Cardiac fibroblast (primary cell): ENCODE measurements around the gene TCP11.

ENCODE experiments used
- DNase-seq, 2 donors: peaks; one replicate each; pipeline versions ENCODE4 v3.0.0 to v3.0.0-alpha.2; 2010; ENCODE audit warnings: low read depth in 2 of 2
- H3K4me3 ChIP-seq, 2 donors: replicated peaks in 1 of 2; 1 replicate in 1 of 2; 2 replicates in 1 of 2; pipeline ENCODE4 v1.5.1; 2011; ENCODE audit warnings: low read depth in 2 of 2, low read length in 2 of 2, mild to moderate bottlenecking in 2 of 2, moderate library complexity in 1 of 2
- CTCF ChIP-seq: IDR thresholded peaks from one replicate; pipeline ENCODE4 v1.5.1; 2011; ENCODE audit warnings: low read depth, mild to moderate bottlenecking, low read length, inconsistent platforms

TCP11 gene

GRCh38 chr6:35099116-35099515 is 42.0 kb downstream of the TCP11 start:
- TF ChIP-seq CTCF = no peak
- H3K4me3 ChIP-seq = no peak overlapping the region
- DNase-seq = no peak

DNA sequence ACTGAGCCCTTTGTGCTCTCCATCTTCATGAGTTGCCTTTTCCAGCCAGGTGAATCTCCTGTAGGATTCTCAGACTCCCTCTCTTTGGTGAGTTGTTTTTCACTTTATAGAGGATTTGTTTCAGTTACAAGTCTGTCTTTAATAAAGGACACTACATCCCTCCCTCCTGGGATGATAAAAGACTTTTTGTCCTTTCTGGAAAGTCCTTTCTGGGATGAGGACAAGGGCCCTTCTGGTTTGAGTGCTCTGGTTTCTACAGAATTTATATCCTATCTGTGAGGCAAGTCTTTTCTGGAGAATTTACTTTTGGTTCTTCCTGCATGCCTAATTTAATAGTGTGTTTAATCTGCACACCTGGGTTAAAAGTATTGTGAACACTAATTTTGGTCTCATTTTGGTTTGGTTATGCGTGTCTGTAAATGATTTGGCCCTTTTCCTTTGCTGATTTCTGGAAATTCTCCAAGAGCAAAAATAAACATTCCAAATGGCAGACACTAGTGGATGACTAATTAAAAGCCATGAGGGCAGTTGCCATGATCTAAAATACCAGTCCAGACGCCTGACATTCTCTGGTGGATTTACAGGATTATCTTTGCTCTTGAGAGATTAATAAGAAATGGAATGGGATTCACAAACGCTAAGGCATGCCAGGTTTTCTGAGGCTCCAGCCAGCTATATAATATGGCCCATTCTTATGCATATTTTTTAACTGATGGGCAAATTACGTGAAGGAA is 44.8 kb downstream of the TCP11 start:
- DNase-seq = peak; percentile 77 to 78
- no peak for TF ChIP-seq CTCF
- no peak overlapping the region for H3K4me3 ChIP-seq

GRCh38 chr6:35094183-35094582 is 47.0 kb downstream of the TCP11 start:
- no peak for TF ChIP-seq CTCF
- no peak for DNase-seq
- H3K4me3 ChIP-seq = no peak overlapping the region

DNA sequence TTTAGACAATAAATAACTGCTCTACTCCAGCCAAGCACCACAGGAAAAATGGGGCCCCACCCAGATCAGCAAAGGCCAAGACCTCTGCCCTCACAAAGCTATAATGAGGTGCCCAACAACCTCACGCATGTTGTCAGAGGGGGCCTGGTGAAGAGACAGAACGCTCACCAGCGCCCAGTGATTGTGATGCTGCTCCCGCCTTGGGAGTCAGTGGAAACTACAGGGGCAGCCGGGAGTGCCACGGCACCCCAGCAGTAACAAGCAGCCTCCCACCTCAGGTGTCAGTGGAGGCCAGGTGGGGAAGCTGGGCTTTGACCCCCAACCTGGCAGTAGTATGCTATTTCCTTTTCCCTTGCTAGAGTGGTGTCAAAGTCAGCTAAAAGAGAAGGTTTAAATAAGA is 47.4 kb downstream of the TCP11 start:
- H3K4me3 ChIP-seq = no peak overlapping the region
- TF ChIP-seq CTCF = no peak
- DNase-seq = no peak

DNA sequence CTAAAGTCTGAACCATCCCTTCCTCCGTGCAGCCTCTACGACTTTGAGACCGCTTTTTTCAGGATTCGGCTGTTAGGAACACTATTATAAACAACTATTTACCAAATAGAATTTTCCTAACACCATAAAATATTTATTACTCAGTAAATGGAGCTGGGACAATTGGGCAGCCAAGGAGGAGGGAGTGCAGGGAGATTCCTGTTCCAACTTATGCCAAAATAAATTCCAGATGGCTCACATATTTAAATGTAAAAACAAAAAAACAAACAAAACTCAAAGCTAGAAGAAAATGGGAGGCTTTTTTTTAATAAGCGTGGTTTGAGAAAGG is 48.1 kb downstream of the TCP11 start:
- no peak for TF ChIP-seq CTCF
- no peak for DNase-seq
- H3K4me3 ChIP-seq = no peak overlapping the region

DNA sequence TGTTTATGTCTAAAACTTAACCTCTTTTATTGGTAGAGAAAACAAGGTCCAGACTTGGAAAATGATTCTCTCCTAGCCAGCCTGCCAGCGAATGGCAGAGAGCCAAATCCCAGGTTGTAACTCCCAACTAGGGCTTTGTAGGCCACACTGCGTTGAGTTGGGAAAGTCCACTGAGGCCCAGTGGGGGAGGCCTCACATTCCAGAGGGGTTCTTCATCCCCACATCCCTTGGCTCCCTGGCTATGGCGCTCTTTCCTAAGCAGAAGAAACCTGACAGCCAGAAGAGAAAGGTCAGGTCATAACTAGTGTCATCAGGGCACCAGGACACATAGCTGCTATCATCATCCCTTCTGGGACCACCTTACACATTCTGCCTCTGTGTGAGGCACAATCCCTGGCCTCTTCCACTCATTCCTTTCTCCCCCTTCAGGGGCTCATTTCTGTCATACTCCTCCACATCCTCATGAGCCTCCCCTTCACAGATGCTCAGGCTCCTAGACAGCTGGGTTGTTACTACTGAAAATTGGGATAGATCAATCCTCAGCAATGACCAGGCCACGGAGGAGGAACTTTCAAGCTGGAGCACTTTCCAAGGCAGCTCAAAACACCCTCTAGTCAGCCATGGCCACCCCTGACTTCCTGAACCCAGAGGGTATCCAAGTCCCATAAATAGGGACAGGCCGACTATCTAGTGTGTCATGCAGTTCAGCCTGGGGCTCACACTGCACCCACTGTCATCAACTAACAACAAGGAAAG is 48.6 kb downstream of the TCP11 start:
- DNase-seq = peak; percentile 64 to 79
- H3K4me3 ChIP-seq = no peak overlapping the region

More for the DNA sequence above, 48.6 kb downstream of the TCP11 start:
- TF ChIP-seq CTCF = no peak
